Loucy (cell line): ENCODE results near the gene LILRB2.

Experiments used
- CTCF ChIP-seq: fragments of 200-600 bp; sonication (generic); conservative IDR thresholded peaks from 2 replicates; pipeline ENCODE4 v1.5.1; 2014; ENCODE audit warnings: mild to moderate bottlenecking, antibody characterized with exemption, low read length
- EZH2phosphoT487 ChIP-seq: fragments of 200-600 bp; IDR thresholded peaks from 2 replicates; pipeline ENCODE4 v1.6.1; 2018; ENCODE audit warnings: antibody characterized with exemption, mild to moderate bottlenecking, moderate library complexity, borderline replicate concordance

GRCh38 chr19:54311486-54311885, 30.6 kb upstream of the LILRB2 start:
- TF ChIP-seq CTCF (no peak), EZH2phosphoT487 (no peak)
